Stimulated activated CD8-positive, alpha-beta memory T cell treated with anti-CD3 and anti-CD28 coated beads, Interleukin-15, amount 100 ng/mL, for 48 hours (primary cell): ENCODE results near the gene L3HYPDH.

ENCODE experiments used
- DNase-seq, 2 donors: peaks; one replicate each; pipeline ENCODE4 v3.0.0-alpha.2; 2020; ENCODE audit warnings: low read depth in 2 of 2

Gene L3HYPDH

GRCh38 chr14:59427653-59428580 is 56.3 kb downstream of the L3HYPDH start:
- DNase-seq, result no peak

DNA sequence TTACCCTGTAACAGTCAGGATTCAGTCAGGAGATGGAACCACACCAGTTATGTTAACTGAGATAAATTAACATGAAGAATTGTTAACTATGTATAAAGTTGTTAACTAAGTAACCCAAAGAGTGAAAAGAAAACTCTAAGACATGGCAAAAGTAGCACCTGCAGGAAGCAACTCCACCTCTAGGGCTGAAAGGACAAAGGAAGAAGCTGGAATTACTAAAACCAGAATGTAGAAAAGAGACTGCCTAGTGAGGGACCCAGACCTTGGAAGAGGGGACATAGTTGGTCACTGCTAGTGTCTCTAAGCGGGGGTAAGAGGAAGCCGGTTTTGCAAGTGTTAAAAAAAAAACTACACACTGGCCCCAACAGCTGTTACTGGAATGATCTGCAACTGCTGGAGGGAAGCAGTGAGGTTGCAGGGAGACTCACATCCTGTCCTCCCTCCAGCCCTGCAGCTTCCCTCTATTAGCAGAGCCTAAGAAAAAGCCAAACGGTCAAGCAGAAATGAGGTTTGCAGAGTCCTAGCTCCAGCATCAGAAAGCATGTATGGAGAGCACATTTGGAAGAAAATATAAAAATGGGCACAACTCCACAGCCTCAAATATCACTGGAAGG is 58.8 kb downstream of the L3HYPDH start:
- no peak for DNase-seq

- no peak for DNase-seq
Observed at GRCh38 chr14:59424341-59425071, 59.7 kb downstream of the L3HYPDH start.
